Epithelial cell of esophagus (primary cell): ENCODE measurements around the gene MOBP.
A peak's percentile ranks its signal among the peaks of the same experiment; 100 is the strongest.

Experiments
- DNase-seq: peaks from one replicate; pipeline ENCODE4 v3.0.0; 2010; ENCODE audit warnings: low read depth
- H3K4me3 ChIP-seq: 2 replicates; pipeline ENCODE4 v1.5.1; 2011; ENCODE audit warnings: mild to moderate bottlenecking, low read length, control low read depth
- CTCF ChIP-seq: IDR thresholded peaks from 2 replicates; pipeline ENCODE4 v1.5.1; 2011; ENCODE audit warnings: low read depth, mild to moderate bottlenecking, low read length, control low read depth, inconsistent platforms; ENCODE audit not compliant: insufficient read depth; ENCODE audit errors: missing control alignments

The MOBP gene

DNA sequence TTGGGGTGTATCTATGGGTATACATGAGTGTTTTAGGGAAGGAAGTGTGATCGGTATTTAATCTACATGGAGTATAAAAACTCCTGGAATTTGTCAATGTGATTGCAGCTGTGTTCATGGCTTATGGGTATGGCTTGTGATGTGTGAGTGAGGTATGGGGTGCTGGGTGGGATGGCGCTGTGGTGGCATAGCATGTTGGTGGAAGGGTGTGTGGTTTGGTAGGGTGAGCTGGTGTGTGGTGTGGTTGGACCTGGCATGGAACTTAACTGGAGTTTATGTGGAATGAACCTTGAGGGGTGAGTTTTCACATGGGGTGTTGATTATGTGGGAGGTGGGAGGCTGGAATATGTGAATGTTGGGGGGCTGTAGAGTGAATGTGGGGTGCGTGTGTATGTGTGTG is 492 bp upstream of the MOBP start:
- H3K4me3 ChIP-seq: no peak overlapping the region
- no peak for TF ChIP-seq CTCF
- no peak for DNase-seq

GRCh38 chr3:39468108-39468436 is 592 bp downstream of the MOBP start:
- no peak for TF ChIP-seq CTCF

GRCh38 chr3:39469258-39469657 is 1.8 kb downstream of the MOBP start:
- H3K4me3 ChIP-seq: no peak overlapping the region
- no peak for TF ChIP-seq CTCF
- DNase-seq: no peak

More at GRCh38 chr3:39468108-39468436, 592 bp downstream of the MOBP start:
- H3K4me3 ChIP-seq: no peak overlapping the region
- DNase-seq: no peak

DNA sequence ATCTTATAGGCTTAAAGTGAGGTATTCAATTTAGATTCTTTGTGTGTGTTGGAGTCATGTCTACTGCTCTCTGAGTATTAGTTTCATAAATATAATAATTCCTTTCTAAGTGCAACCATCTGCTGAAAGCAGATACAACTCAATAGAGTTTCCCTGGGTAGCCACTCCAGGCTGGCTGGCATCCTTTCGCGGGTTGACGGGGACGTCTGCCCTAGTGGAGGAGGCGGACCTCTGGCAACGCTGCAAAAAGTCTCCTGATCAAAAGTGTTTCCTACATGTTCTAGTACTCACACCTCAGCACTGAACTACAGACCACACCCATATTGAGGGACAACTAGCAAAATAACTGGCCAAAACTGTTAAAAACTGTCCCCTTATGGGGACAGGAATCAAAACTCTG is 2.5 kb downstream of the MOBP start:
- DNase-seq: no peak
- H3K4me3 ChIP-seq: no peak overlapping the region
- no peak for TF ChIP-seq CTCF

- H3K4me3 ChIP-seq: no peak overlapping the region
- no peak for DNase-seq
- no peak for TF ChIP-seq CTCF
Measured at GRCh38 chr3:39471652-39472051, 4.2 kb downstream of the MOBP start.

GRCh38 chr3:39473452-39474125 is 6.1 kb downstream of the MOBP start:
- no peak for TF ChIP-seq CTCF
- no peak overlapping the region for H3K4me3 ChIP-seq
- peak; percentile 78 for DNase-seq

DNA sequence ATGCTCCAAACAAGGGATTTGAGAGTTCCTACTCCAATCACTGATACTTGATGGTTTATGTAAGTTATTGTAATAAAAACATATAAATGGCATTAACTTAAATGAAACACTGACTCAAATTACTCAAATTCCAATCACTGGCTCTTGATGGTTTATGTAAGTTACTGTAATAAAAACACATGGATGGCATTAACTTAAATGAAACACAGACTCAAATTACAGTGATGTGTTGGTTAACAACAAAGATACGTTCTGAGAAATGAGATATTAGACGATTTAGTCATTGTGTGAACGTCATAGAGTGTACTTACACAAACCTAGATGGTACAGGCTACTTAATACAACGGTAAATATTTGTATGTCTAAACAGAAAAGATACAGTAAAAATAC is 6.6 kb downstream of the MOBP start:
- no peak for DNase-seq
- no peak for TF ChIP-seq CTCF
- no peak overlapping the region for H3K4me3 ChIP-seq
